Measurements from ENCODE around the gene HYAL1.
"Not testable (repeated sequence)": the region's sequence is repeated elsewhere in the genome, so short reads cannot be mapped to it uniquely, and the experiment has no call there.

Gene HYAL1

GRCh38 chr3:50295553-50296431, 7.6 kb downstream of the HYAL1 start:
- H3K4me1 Mint-ChIP-seq (ENCODE audit: low read depth), result peaks cover 33% of the 10 kb centered on the region

GRCh38 chr3:50294492-50295403, 8.6 kb downstream of the HYAL1 start:
- Mint-ChIP-seq H3K9me3 (ENCODE audit: low read depth) (no peaks in the 10 kb centered on the region), H3K4me1 (ENCODE audit: low read depth) (peaks cover 28% of the 10 kb centered on the region), H3K27ac (no peak overlapping the region), H3K36me3 (peaks cover 5% of the 10 kb centered on the region), H3K4me3 (no peak overlapping the region), H3K27me3 (no peaks in the 10 kb centered on the region)

More at GRCh38 chr3:50295553-50296431, 7.6 kb downstream of the HYAL1 start:
- Mint-ChIP-seq H3K9me3 (ENCODE audit: low read depth) (no peaks in the 10 kb centered on the region), H3K36me3 (peaks cover 5% of the 10 kb centered on the region), H3K4me3 (no peak overlapping the region), H3K27me3 (no peaks in the 10 kb centered on the region), H3K27ac (peak overlapping the region; percentile 50)

- H3K36me3 Mint-ChIP-seq, result peaks cover 5% of the 10 kb centered on the region
- no peaks in the 10 kb centered on the region for H3K27me3 Mint-ChIP-seq
- H3K4me3 Mint-ChIP-seq, result no peak overlapping the region
- H3K4me1 Mint-ChIP-seq (ENCODE audit: low read depth), result peaks cover 25% of the 10 kb centered on the region
- no peak overlapping the region for H3K27ac Mint-ChIP-seq
- no peaks in the 10 kb centered on the region for H3K9me3 Mint-ChIP-seq (ENCODE audit: low read depth)
These were observed 9.3 kb downstream of the HYAL1 start for GRCh38 chr3:50294089-50294488.

GRCh38 chr3:50293079-50293801, 10.1 kb downstream of the HYAL1 start:
- Mint-ChIP-seq H3K36me3 (peaks cover 5% of the 10 kb centered on the region), H3K4me3 (peak overlapping the region; percentile 98), H3K9me3 (ENCODE audit: low read depth) (no peaks in the 10 kb centered on the region), H3K27me3 (no peaks in the 10 kb centered on the region), H3K4me1 (ENCODE audit: low read depth) (peaks cover 24% of the 10 kb centered on the region), H3K27ac (peak overlapping the region; percentile 90)

- Mint-ChIP-seq H3K9me3 (ENCODE audit: low read depth) (no peaks in the 10 kb centered on the region), H3K36me3 (peaks cover 5% of the 10 kb centered on the region), H3K4me1 (ENCODE audit: low read depth) (peaks cover 16% of the 10 kb centered on the region), H3K27ac (peak within 1 kb of the TSS; percentile 94), H3K27me3 (no peaks in the 10 kb centered on the region), H3K4me3 (peak within 1 kb of the TSS; percentile 98)
These were observed 11.0 kb downstream of the HYAL1 start, which contains the start of gene IFRD2 for GRCh38 chr3:50292159-50293078. IFRD2 (minus strand) TSS chr3:50292429; CDS start chr3:50292274, 155 bp downstream.

- Mint-ChIP-seq H3K9me3 (ENCODE audit: low read depth) (no peaks in the 10 kb centered on the region), H3K4me3 (peak overlapping the region; percentile 98), H3K36me3 (peaks cover 5% of the 10 kb centered on the region), H3K27me3 (no peaks in the 10 kb centered on the region), H3K4me1 (ENCODE audit: low read depth) (peaks cover 16% of the 10 kb centered on the region), H3K27ac (peak overlapping the region; percentile 22)
These were observed 13.2 kb downstream of the HYAL1 start for GRCh38 chr3:50290161-50290641.

GRCh38 chr3:50289130-50289529, 14.2 kb downstream of the HYAL1 start:
- Mint-ChIP-seq H3K4me3 (peak overlapping the region; percentile 98), H3K27ac (no peak overlapping the region), H3K4me1 (ENCODE audit: low read depth) (peaks cover 16% of the 10 kb centered on the region), H3K27me3 (no peaks in the 10 kb centered on the region), H3K36me3 (peaks cover 5% of the 10 kb centered on the region), H3K9me3 (ENCODE audit: low read depth) (no peaks in the 10 kb centered on the region)

- H3K4me3 Mint-ChIP-seq, result peak overlapping the region; percentile 98
These were observed 14.9 kb downstream of the HYAL1 start for GRCh38 chr3:50288387-50289007.

GRCh38 chr3:50287262-50287661, 16.1 kb downstream of the HYAL1 start:
- no peak overlapping the region for H3K4me3 Mint-ChIP-seq
- H3K27ac Mint-ChIP-seq, result no peak overlapping the region
- H3K9me3 Mint-ChIP-seq (ENCODE audit: low read depth), result no peaks in the 10 kb centered on the region
- no peaks in the 10 kb centered on the region for H3K27me3 Mint-ChIP-seq
- H3K36me3 Mint-ChIP-seq, result peaks cover 5% of the 10 kb centered on the region
- H3K4me1 Mint-ChIP-seq (ENCODE audit: low read depth), result peaks cover 8% of the 10 kb centered on the region

More at GRCh38 chr3:50288387-50289007, 14.9 kb downstream of the HYAL1 start:
- Mint-ChIP-seq H3K36me3 (peaks cover 5% of the 10 kb centered on the region), H3K9me3 (ENCODE audit: low read depth) (no peaks in the 10 kb centered on the region), H3K27ac (no peak overlapping the region), H3K27me3 (no peaks in the 10 kb centered on the region), H3K4me1 (ENCODE audit: low read depth) (peaks cover 15% of the 10 kb centered on the region)

- H3K4me1 Mint-ChIP-seq (ENCODE audit: low read depth), result peaks cover 8% of the 10 kb centered on the region
- no peak overlapping the region for H3K4me3 Mint-ChIP-seq
- peaks cover 5% of the 10 kb centered on the region for H3K36me3 Mint-ChIP-seq
- H3K27ac Mint-ChIP-seq, result no peak overlapping the region
- no peaks in the 10 kb centered on the region for H3K27me3 Mint-ChIP-seq
- H3K9me3 Mint-ChIP-seq (ENCODE audit: low read depth), result no peaks in the 10 kb centered on the region
These were observed 16.8 kb downstream of the HYAL1 start for GRCh38 chr3:50286322-50287227.

- H3K9me3 Mint-ChIP-seq (ENCODE audit: low read depth); H3K27me3 Mint-ChIP-seq; H3K4me1 Mint-ChIP-seq (ENCODE audit: low read depth); H3K36me3 Mint-ChIP-seq; H3K27ac Mint-ChIP-seq; H3K4me3 Mint-ChIP-seq: not testable (repeated sequence)
These were observed 19.3 kb downstream of the HYAL1 start for GRCh38 chr3:50284121-50284520.

- no peak overlapping the region for H3K27ac Mint-ChIP-seq
- H3K4me3 Mint-ChIP-seq, result no peak overlapping the region
- no peaks in the 10 kb centered on the region for H3K9me3 Mint-ChIP-seq (ENCODE audit: low read depth)
- peaks cover 12% of the 10 kb centered on the region for H3K4me1 Mint-ChIP-seq (ENCODE audit: low read depth)
- peaks cover 5% of the 10 kb centered on the region for H3K27me3 Mint-ChIP-seq
- H3K36me3 Mint-ChIP-seq, result no peaks in the 10 kb centered on the region
These were observed 23.9 kb downstream of the HYAL1 start for GRCh38 chr3:50279255-50280016.
